IMR-90 (cell line): ENCODE results near the gene YIPF1. TPM values are rescaled to one million over a fixed set of nuclear protein-coding genes. Genes with fewer than 3 reads are reported as not detected.

ENCODE experiments used
- ATAC-seq: fragments of 200-7000 bp; cut with Tn5 transposase; 2 replicates; pipeline ENCODE4 v1.9.1; 2020; ENCODE audit warnings: low read depth, mild to moderate bottlenecking, moderate library complexity
- BruUV-seq: library from RNA; stranded (reverse); fragments of 400-500 nt; replicated peaks from 2 replicates; lab custom pipeline; 2021; lab: Mats Ljungman, UMichigan
- CTCF ChIA-PET: fragments of 300-600 bp; formaldehyde crosslinking; extraction: SDS; loops from one replicate; lab custom pipeline; 2021; ENCODE audit warnings: antibody characterized with exemption; lab: Yijun Ruan, JAX
- POLR2A ChIA-PET: fragments of 300-600 bp; sonication (Branson Sonifier 250); formaldehyde crosslinking; loops from one replicate; lab custom pipeline; 2022; ENCODE audit warnings: antibody characterized with exemption; ENCODE audit not compliant: unreplicated experiment; lab: Charles Lee
- DNase-seq: peaks from one replicate; pipeline ENCODE4 v3.0.0; 2013
- H2AFZ ChIP-seq: replicated peaks from 2 replicates; pipeline ENCODE3; 2013; ENCODE audit warnings: low read length, mild to moderate bottlenecking; ENCODE audit not compliant: poor library complexity
- H2AK5ac ChIP-seq: 2 replicates; pipeline ENCODE4 v1.6.1; 2013; ENCODE audit warnings: low read depth, low read length, inconsistent platforms
- H2AK9ac ChIP-seq: replicated peaks from 2 replicates; pipeline ENCODE3; 2013; ENCODE audit warnings: mild to moderate bottlenecking, low read depth, low read length, moderate library complexity; ENCODE audit not compliant: poor library complexity
- H2BK120ac ChIP-seq: 2 replicates; pipeline ENCODE4 v1.6.1; 2013; ENCODE audit warnings: low read depth, low read length, inconsistent platforms
- H2BK15ac ChIP-seq: 3 replicates; pipeline ENCODE4 v1.6.1; 2013; ENCODE audit warnings: low read depth, low read length, inconsistent platforms
- H2BK20ac ChIP-seq: 2 replicates; pipeline ENCODE4 v1.6.1; 2013; ENCODE audit warnings: low read depth, mild to moderate bottlenecking, inconsistent platforms, low read length, moderate library complexity
- H2BK5ac ChIP-seq: 2 replicates; pipeline ENCODE4 v1.6.1; 2013; ENCODE audit warnings: mild to moderate bottlenecking, low read depth, low read length, inconsistent platforms; ENCODE audit not compliant: poor library complexity, severe bottlenecking
- H3K14ac ChIP-seq: replicated peaks from 2 replicates; pipeline ENCODE4 v1.6.1; 2013; ENCODE audit warnings: low read depth, low read length, inconsistent platforms
- H3K18ac ChIP-seq: 2 replicates; pipeline ENCODE4 v1.6.1; 2013; ENCODE audit warnings: low read depth, low read length, control low read depth
- H3K23ac ChIP-seq: 2 replicates; pipeline ENCODE4 v1.6.1; 2013; ENCODE audit warnings: low read depth, low read length, inconsistent platforms
- H3K27ac ChIP-seq: 2 replicates; pipeline ENCODE4 v1.5.1; 2013; ENCODE audit warnings: mild to moderate bottlenecking, control low read depth, low read length; ENCODE audit not compliant: insufficient read depth
- H3K27me3 ChIP-seq: 2 replicates; pipeline ENCODE4 v1.6.1; 2013; ENCODE audit warnings: low read length; ENCODE audit not compliant: control insufficient read depth, insufficient read depth
- H3K36me3 ChIP-seq: 2 replicates; pipeline ENCODE4 v1.6.1; 2013; ENCODE audit warnings: low read length, mixed read lengths; ENCODE audit not compliant: control insufficient read depth, insufficient read depth
- H3K4ac ChIP-seq: 2 replicates; pipeline ENCODE4 v1.6.1; 2013; ENCODE audit warnings: low read depth, low read length, inconsistent platforms
- H3K4me1 ChIP-seq: 2 replicates; pipeline ENCODE4 v1.6.1; 2013; ENCODE audit warnings: low read length, mixed read lengths; ENCODE audit not compliant: control insufficient read depth, insufficient read depth
- H3K4me2 ChIP-seq: 2 replicates; pipeline ENCODE4 v1.6.1; 2013; ENCODE audit warnings: low read depth, mild to moderate bottlenecking, control low read depth, low read length, moderate library complexity
- H3K4me3 ChIP-seq: 2 replicates; pipeline ENCODE4 v1.5.1; 2013; ENCODE audit warnings: low read depth, mild to moderate bottlenecking, control low read depth, low read length, moderate library complexity; ENCODE audit not compliant: insufficient read depth
- H3K56ac ChIP-seq: 2 replicates; pipeline ENCODE4 v1.6.1; 2013; ENCODE audit warnings: low read length, inconsistent platforms; ENCODE audit not compliant: insufficient read depth; ENCODE audit errors: extremely low read depth
- H3K79me1 ChIP-seq, 2 experiments: 2 replicates each; pipeline ENCODE4 v1.6.1; 2013; ENCODE audit warnings: low read length in 2 of 2, inconsistent platforms in 1 of 2, low read depth in 1 of 2
- H3K9ac ChIP-seq: 2 replicates; pipeline ENCODE4 v1.6.1; 2013; ENCODE audit warnings: low read depth, low read length, control low read depth
- H3K9me1 ChIP-seq: 2 replicates; pipeline ENCODE4 v1.6.1; 2013; ENCODE audit warnings: low read length, inconsistent platforms; ENCODE audit not compliant: insufficient read depth
- H3K9me3 ChIP-seq: 2 replicates; pipeline ENCODE4 v1.6.1; 2013; ENCODE audit warnings: low read length; ENCODE audit not compliant: control insufficient read depth, insufficient read depth
- H4K20me1 ChIP-seq: 2 replicates; pipeline ENCODE4 v1.6.1; 2013; ENCODE audit warnings: low read length, inconsistent platforms; ENCODE audit not compliant: insufficient read depth
- H4K5ac ChIP-seq: 2 replicates; pipeline ENCODE4 v1.6.1; 2013; ENCODE audit warnings: mild to moderate bottlenecking, low read depth, low read length, control low read depth
- H4K8ac ChIP-seq, 2 experiments: 2 replicates each; pipeline ENCODE4 v1.6.1; 2013; ENCODE audit warnings: low read depth in 2 of 2, low read length in 2 of 2, control low read depth in 1 of 2, inconsistent platforms in 1 of 2
- H4K91ac ChIP-seq: 2 replicates; pipeline ENCODE4 v1.6.1; 2013; ENCODE audit warnings: low read depth, low read length, inconsistent platforms; ENCODE audit not compliant: insufficient read depth
- RCOR1 ChIP-seq: IDR thresholded peaks from 2 replicates; pipeline ENCODE4 v1.6.1; 2012; ENCODE audit warnings: mild to moderate bottlenecking, low read length, improper control_type of control experiment; ENCODE audit not compliant: insufficient replicate concordance
- RFX5 ChIP-seq: IDR thresholded peaks from 2 replicates; pipeline ENCODE4 v1.8.0; 2012; ENCODE audit warnings: low read depth, mild to moderate bottlenecking, low read length, moderate library complexity
- WGBS, 2 experiments: methylation state at CpG; one replicate each; pipeline versions ENCODE4 v1.1.5 to v1.1.7; 2013; ENCODE audit warnings: missing lambda C conversion rate in 2 of 2; ENCODE audit not compliant: insufficient read length in 1 of 2; ENCODE audit errors: extremely low coverage in 2 of 2; 5-methylcytosine and 5-hydroxymethylcytosine counted together
- dilution Hi-C: fragments of 300-500 bp; cut with HindIII; formaldehyde crosslinking; loops from one replicate; pipeline ENCODE4 v1.14.3; 2018; ENCODE audit warnings: low sequenced_read_pairs; ENCODE audit not compliant: unreplicated experiment
- in situ Hi-C: fragments of 300-500 bp; cut with MboI; formaldehyde crosslinking; loops from 3 replicates; pipeline ENCODE4 v1.14.3; 2019; ENCODE audit warnings: low sequenced_read_pairs, inconsistent platforms, mixed read lengths
- intact Hi-C: fragments of 100-400 bp; cut with micrococcal nuclease; formaldehyde crosslinking; loops from 2 replicates; pipeline ENCODE4 v1.10.0; 2022
- polyA plus RNA-seq, 3 experiments: library from polyadenylated mRNA; depleted of rRNA; stranded (reverse); fragments of >200 nt; gene quantifications; 2 replicates each; pipeline ENCODE4 v1.2.3, GENCODE V29; 2012; ENCODE audit warnings: low replicate concordance in 1 of 3
- total RNA-seq: library from RNA; depleted of rRNA; stranded (reverse); fragments of >200 nt; gene quantifications from 2 replicates; pipeline ENCODE4 v1.2.3, GENCODE V29; 2012

The YIPF1 gene
- total and polyA plus RNA-seq, 2 of the 4 experiments (the other 2 are of a cell fraction): 23.7 to 35.3 TPM

DNA sequence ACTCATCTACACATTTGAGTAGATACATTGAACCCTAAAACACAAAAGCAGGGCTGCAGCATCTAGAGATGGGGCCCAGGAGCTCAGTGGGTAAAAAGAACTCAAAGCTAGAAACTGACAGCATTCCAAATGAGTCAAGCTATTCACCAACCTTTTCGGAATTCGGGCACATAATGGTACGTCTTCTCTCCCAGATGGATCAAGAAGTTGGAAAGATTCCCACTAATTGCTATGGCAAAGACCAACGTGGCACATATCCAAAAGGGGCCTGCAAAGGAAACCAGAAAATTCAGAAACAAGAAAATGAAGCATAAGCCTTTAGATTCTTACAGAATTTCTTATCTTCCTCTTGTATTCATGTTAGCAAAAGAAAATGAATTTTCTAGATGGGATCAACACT, 18.4 kb downstream of the YIPF1 start:
- Histone ChIP-seq H2BK15ac (no peak overlapping the region), H2BK20ac (no peak overlapping the region), H3K4me1 (0 out of 2 replicates have a peak, but pooled peaks cover 2% of the 10 kb centered on the region), H4K5ac (no peak overlapping the region), H3K56ac (no peak overlapping the region), H4K8ac (no peak overlapping the region), H2BK120ac (no peak overlapping the region), H2BK5ac (no peak overlapping the region), H2AFZ (no peak overlapping the region), H4K20me1 (no peaks in the 10 kb centered on the region), H3K4me3 (no peak overlapping the region), H3K9ac (no peak overlapping the region), H3K18ac (no peak overlapping the region), H3K9me1 (no peaks in the 10 kb centered on the region), H3K4ac (no peak overlapping the region), H2AK9ac (no peak overlapping the region), H3K27me3 (no peaks in the 10 kb centered on the region), H3K23ac (no peak overlapping the region), H3K36me3 (peaks cover 15% of the 10 kb centered on the region), H3K79me1 (no peaks in the 10 kb centered on the region), H3K9me3 (no peaks in the 10 kb centered on the region), H3K4me2 (no peak overlapping the region), H2AK5ac (no peak overlapping the region), H3K14ac (no peak overlapping the region), H3K27ac (no peak overlapping the region), H4K91ac (no peak overlapping the region)
- in situ Hi-C loops (loop anchor here (25.0 kb wide), 4 partner anchors 191 to 916 kb away; partner anchors contain the start of genes CYB5RL, MRPL37, TCEANC2 and TMEM59), dilution Hi-C loops (no loop called here), intact Hi-C loops (no loop called here)
- WGBS, 2 experiments: 67% methylated on average over 3 of the region's 4 CpGs; no CpG with 5 or more reads in 1 of the 2 experiments
- POLR2A ChIA-PET: no interaction called here
- ATAC-seq (no peak), DNase-seq (no peak)
- no TSS peak for BruUV-seq
- CTCF ChIA-PET: no interaction called here
- TF ChIP-seq RFX5: no peak
- no peak for TF ChIP-seq RCOR1
